Hematopoietic multipotent progenitor cell treated with erythropoietin and hydrocortisone succinate and interleukin-3 and kit ligand, for 15 days (in vitro differentiated cells): ENCODE data around the gene FGFBP2.

Experiments
- DNase-seq: peaks from one replicate; pipeline ENCODE4 v3.0.0-alpha.2; 2015; ENCODE audit warnings: low spot score

FGFBP2 gene

DNA sequence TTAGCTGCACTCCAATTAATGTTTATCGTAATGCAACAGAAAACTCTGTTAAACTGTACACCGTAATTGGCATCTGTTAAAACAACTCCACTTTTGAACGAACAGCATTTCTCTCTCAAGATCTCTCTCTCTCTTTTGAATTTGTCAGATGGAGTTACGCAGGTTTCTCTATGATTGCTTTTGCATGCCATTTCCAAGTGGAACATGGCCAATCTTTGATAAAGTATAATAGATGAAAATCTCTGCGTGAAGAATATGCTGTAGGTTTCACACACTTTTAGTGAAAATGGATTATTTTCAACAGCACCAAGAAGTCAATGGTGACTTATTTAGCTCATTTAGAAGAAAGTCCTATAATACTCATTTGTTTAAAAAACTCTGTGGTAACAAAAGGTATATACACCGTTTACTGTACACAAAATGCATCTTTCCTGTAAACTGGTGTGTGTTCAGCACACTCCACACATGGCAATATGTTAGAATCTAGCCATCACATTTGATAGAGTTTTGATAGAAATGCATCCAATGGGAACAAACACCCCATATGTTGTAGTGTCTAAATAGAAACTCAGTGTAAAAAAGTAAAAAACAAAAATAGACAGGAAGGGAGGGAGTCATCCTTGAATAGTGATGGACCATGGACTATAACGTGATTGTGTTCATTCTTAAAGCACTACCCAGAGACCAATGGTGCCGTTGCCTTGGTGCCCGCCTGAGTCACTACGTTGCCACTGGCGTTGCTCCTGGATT lies 5.8 kb upstream of the FGFBP2 start:
- DNase-seq: no peak

DNA sequence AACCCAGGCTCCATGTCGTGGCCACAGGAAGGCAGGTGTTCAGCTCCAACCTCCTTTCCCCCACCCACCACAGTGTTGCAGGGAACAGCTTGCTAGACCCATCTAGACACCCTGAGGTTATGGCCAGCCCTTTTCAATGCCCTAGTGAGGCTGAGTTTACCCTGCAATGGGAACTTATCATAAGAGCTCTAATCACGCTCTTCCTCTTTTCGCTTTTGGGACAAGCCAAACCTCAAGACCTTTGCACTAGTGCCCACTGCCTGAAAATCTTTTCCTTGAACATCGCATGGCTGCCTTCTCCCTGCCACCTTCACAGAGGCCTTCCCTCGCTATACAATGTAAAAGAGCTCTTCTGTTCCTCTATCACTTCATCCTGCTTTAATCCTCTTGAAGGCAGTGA lies 2.4 kb upstream of the FGFBP2 start:
- no peak for DNase-seq

DNA sequence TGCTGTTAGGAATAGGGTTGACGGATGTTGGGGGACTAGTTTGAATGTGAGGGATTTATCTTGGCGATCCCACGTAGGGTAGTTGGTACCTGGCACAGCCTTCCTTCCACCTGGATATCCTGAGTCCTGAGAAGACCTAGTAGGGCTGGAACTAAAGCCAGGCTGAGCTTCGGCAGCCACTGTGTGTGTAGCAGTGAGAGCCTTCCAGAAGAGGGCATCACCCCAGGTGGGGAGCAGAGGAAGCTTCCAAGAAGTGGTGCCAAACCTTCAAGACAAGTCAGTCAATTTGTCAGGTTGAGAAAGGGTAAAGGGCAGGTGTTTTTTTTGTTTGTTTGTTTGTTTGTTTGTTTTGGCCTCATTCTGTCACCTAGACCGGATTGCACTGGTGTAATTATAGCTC lies 1.2 kb upstream of the FGFBP2 start:
- no peak for DNase-seq

DNA sequence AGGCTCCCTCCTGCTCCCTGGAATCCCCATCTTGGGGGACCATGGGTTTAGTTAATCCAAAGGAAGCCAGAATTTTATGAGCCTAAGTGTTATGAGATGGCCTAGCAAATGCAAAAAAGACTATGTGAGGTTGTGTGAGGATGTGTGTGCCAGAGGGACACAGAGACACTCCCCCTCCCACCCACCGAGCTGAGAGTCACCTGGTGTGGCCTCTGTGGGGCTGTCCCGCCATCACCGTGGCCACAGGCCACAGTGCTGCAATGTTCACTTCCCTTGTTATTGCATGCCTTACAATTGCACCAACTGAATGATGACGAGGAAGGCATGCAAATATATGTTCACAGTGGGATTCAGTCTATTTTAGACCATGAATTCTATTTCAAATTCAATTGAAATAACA lies 601 bp upstream of the FGFBP2 start:
- no peak for DNase-seq

DNA sequence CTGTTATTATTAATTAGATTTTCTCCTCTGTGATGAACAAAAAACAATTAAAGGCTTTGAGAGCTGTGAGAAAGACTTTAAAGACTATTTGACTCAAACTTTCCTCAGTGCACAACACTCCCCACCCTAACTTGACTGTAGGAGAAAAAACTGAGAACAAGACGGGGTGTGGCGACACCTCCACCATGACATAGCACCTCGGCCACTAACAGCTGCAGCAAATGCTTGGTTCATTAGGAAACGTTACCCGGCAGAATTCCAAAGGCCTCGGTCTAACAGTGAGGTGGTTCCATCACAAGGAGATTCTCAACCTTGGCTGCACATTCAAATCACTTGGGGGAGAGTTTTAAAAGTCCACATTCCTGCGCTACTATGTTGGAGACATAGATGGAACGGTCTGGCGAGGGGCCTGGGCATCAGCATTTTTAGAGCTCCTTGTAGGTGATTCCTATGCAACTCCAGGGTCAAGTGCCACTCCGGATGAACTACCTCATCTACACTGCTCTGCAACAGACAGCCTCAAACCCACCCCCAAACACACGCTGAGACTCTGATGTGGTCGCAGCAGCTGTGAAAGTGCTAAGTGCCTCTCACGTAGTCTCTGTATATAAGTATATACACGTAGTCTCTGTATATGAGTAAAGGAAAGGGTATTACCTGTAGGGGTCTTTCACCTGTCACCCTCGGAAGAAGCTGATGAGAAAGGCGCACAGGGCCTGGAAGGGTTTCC lies 1.0 kb downstream of the FGFBP2 start:
- DNase-seq: no peak

DNA sequence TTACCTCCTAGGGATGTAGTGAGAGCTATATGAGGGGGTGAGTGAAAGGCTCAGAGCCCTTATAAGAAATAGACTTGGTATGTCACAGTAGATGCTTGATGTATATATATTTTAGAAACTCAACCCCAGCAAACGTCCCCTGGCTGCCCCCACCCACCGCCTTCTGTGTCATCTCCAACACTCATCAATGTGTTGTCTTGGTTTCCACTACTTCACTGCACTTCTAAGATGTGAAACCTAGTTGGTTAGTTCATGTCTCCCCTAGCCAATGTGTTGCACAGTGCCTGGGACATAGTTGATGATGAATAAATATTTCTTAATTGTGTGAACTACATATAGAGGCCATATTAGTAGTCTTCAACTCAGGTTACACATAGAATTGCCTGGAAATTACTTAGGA lies 4.4 kb downstream of the FGFBP2 start:
- no peak for DNase-seq

DNA sequence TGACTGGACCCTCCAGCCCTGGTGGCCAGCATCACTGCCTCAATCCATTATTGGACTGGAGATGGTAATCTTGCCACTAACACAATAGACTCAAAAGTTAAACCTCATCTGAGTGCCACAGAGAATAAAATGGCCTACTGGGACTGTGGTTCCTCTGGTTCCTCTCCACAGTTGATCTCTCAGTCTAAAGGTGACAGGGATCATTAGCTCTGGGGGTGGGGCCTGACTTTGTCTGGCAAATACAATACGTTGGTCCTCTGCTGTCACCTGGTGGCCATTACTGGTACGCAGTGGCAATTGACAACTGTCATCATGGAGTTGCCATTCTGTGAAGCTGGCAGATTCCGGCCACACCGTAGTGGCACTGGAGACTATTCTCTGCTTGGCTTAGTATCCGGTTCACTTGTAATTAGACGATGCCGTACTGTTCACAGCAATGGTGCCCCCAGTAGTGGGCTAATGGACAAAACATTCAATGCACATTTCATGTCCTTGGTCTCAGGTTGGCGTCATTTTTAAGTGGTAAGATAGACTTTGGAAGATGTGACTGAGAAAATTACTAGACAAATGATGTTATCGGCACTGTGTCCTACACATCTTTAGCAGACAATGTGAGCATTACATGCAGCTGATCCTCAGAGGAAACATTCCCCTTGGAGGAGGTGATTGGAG lies 6.7 kb downstream of the FGFBP2 start:
- DNase-seq: peak; percentile 23

DNA sequence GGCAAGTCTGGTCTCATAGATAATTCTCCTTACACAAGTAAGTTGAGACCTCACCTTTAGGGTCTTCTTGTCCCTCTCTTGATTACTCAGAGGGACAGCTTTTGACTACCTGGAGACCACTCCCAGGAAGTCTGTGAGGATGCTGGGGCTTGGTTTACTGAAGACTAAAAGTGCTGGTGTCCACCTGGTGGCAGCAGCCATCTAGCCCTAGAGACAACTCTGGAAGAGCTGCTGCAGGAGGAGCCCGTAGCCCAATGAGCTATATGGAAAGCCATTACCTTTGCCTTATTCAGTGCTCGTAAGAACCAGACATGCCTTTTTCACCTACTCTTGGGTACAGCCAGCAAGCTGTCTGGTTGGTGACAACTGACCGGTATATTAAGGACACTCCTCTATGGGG lies 7.3 kb downstream of the FGFBP2 start:
- no peak for DNase-seq

DNA sequence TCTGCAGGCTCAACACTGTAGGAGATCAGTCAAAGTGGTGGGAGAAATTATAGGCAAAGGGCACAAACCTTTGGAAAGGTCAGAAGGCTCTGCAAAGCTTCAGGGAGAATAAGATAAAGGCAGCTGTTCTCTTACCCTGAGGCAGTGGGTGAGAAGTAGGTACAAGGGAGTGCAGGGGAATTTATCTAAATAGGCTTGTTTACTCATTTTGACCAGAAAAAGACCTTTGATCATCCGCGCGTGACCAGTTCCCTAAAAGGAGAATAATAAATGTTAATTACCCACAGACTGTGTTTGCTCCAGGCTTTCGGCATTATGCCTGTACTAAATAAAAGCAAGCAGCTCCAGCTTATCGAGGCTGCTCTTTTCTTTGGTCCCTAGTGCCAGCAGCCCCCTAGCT lies 9.3 kb downstream of the FGFBP2 start:
- no peak for DNase-seq

DNA sequence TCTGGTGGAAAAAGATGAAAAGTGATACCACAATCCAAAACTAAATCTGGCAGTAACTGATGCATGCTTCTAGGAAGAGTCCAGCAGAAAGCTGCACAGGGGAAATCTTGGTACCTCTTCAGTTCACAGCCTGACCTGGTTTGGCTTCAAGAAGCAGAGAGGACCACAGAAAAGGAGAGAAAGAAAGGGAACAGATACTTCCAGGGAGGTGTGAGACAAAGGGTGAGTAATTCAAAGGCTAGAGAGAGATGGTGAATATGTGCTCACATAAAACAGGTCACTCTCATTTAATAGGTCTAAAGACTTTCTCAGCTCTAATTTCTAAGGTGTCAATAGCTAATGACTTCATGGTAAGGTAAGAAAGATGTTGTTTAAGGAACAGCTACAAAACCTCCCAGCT lies 11.2 kb downstream of the FGFBP2 start:
- no peak for DNase-seq

DNA sequence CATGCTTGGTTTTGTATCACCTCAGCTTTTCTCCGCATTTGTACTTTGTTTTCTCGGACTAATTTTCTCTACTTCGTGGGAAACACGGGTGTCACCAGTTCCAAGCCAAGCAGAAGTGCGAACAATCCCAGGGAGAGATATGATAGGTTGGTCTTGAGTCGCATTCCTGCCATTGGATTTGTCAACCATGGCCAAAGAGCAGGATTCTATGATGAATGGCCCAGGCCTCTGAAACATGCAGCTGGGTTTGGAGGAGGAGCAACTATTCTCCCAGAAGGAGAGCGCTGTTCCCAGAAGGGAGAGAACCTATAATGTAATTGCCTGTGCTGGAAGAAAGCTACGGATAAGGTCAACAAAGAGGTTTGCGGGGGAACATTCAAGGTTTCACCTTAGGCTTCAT lies 14.1 kb downstream of the FGFBP2 start:
- no peak for DNase-seq

DNA sequence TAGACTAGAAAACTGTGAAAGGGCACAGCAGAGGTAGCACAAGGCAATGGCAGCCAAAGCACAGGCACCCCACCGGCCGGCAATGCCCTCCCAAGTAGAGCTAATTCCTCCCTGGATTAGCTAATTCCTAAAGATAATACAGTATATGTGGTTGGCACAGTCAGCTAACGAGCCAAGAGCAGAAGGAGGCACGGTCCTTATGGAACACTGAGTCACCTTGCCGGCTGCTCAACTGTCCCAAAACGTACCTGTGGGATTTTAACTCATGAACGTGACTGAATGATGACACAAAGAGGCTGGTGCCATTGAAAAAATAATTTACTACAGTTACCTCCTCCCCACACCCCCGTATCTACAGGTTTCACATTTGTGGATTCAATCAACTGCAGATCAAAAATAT lies 15.3 kb downstream of the FGFBP2 start:
- DNase-seq: no peak

DNA sequence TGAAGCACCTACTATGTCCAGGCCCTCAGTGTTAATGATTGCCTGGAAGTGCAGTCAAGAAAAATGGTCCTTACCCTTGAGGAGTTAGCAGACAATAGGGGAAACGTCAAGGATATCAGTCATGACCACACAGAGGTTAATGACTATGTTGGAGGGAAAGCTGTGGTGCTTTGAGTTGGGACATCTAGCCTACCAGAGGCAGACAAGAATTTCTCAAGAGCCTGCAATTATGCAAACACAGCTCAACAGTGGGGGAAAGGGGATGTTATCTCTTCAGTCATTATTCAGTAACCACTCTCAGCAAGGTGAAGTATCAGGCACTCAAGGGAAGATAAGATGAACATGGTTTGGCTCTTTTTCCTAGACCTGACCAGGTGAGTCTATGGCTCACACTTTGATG lies 17.5 kb downstream of the FGFBP2 start:
- DNase-seq: no peak

DNA sequence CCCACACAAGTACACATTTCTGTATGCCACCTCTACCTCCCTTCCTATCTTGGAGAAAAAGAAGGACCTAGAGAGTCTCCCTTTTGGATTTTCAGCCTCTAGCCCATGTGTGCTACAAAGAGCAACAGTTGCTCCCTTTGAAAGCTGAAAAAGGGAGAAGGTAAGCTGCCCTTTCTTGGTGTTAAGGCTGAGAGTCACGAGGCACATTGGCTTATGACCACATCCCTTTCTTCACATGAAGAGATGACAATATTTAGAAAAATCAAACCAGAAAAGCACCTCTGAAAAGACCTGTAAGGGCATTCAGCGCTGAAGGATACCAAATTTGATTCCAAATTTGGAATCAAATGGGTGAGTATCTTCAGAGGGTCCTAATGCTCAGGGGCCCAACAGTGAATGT lies 18.1 kb downstream of the FGFBP2 start:
- no peak for DNase-seq

DNA sequence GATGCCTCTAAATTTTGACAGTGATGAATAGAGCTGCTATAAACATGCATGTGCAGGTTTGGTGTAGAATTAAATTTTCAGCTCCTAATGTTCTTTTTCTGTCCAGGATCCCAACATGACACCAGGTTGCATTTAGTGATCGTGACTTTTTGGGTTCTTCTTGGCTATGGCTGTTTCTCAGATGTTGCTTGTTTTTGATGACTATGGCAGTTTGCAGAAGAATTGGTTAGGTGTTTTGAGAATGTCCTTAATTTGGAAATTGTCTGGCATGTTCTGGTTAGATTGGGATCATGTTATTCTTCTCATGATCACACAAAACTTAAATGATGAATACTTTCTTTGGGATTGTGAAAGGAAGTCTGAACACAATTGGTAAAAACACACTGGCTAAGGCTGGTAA lies 20.7 kb downstream of the FGFBP2 start:
- no peak for DNase-seq

DNA sequence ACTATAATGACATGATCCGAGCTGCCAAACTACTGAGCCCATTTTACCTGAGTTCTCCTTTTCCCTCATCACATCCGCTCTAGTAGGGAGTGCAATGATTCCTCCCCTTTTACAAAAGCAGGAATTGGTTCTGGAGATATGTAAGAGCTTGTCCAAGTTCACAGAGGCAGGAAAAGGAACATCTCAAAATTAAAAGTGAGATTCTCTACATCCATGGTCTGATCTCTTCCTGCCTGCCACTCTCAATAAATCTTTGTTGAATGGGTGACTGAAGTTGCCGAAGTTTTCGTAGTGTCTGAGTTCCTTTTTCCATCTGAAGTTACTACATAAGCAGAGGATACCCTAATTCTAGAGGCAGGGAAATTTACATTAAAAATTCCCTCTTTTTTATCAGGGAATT lies 24.3 kb downstream of the FGFBP2 start, which contains the start of gene FGFBP1:
TSS of gene FGFBP1 (minus strand) at position 101 of the 400 bp plus-strand sequence. CDS start 2,108 bp downstream, outside the sequence.
- DNase-seq: no peak

DNA sequence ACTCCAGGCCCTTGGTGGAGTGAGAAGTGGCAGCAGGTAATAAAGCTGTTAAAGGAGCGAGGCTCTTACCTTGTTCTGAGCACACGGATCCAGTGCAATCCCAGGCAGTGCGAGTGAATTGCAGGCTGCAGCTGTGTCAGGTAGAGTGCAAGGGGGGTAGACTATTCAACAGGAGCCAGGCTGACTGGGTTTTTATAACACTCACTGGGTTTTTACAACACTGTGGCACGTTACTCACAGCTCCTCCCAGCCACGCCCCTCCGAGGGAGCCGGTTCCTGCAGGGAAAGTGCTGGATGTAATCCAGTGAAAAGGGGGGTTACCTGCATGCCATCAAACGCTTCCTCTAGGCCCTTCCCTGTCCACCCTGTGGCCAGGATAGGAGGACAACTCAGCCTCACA lies 24.8 kb downstream of the FGFBP2 start:
- no peak for DNase-seq

DNA sequence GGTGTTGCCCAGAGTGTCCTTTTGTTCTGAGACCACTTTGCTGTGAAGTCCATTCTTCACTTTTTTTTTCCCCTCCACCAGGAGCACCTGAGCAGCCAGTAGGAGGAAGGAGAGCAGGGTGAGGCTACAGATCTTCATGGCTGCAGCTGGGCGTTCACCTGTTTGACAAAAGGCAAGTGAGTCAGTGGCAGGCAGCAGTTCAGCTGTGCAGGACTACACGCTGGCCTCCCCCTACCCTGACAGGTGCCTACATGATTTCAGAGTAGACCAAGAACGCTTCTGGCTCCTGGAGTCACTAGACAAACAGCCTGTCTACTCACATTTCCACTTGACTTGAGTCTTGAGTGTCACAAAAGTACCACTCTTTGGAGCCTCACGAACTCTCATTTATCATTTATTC lies 26.5 kb downstream of the FGFBP2 start:
- DNase-seq: no peak

DNA sequence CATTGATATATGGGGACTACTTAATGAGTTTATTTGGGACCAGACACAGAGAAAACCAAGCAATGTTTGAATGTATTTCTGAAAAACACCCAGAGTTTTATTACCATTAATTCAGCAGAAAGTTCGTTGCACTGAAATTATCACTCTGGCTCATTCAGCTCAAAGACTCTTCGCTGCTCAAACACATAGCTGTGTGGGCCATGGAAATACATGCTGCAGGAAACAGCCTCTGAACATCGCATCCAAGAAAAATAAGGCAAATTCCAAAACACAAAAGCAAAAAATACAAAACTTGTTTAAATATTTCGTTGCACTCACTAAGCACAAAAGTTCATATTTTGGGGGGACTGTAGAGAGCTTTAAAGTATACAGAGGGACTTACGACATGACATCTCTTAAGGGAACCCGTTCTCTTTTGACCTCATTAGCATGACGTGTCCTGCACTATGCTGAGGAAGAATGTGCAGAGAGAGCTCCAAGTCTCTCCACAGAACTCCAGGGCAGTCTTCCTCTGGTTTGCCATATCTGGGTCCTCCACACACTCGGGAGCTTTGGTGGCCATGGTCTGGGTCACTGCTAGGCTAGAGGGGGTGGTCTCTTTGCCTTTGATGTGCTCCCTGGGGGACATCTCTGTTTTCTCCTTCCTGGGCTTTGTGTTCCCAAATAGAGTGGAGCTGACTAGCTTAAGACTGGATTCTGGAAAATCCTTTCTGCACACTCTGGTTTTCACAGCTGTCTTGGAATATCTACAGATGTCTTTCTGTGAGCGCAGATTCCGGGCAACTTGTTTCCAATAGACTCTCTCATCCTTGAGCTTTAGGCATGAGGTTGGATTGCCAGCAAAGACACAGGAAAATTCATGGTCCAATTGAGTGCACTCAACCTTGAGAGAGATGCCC lies 27.2 kb downstream of the FGFBP2 start:
- DNase-seq: no peak

DNA sequence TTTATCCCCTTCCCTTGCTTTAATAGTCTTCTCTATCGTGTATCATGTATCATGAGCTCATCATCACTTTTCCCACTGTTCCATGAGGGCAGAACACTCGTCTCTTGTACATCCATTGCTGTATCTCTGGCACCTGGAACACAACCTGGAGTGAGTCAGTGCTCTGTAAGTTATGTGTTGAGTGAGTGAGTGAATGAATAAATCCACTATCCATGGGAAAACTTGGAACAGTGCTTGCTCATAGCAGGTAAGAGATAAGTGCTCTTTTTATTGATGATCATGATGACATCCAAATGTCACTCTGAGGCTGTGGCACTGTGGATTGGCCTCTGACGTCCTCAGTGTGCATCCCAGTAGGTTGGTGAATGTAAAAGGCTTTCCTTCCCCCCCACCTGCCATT lies 28.7 kb downstream of the FGFBP2 start:
- DNase-seq: no peak

DNA sequence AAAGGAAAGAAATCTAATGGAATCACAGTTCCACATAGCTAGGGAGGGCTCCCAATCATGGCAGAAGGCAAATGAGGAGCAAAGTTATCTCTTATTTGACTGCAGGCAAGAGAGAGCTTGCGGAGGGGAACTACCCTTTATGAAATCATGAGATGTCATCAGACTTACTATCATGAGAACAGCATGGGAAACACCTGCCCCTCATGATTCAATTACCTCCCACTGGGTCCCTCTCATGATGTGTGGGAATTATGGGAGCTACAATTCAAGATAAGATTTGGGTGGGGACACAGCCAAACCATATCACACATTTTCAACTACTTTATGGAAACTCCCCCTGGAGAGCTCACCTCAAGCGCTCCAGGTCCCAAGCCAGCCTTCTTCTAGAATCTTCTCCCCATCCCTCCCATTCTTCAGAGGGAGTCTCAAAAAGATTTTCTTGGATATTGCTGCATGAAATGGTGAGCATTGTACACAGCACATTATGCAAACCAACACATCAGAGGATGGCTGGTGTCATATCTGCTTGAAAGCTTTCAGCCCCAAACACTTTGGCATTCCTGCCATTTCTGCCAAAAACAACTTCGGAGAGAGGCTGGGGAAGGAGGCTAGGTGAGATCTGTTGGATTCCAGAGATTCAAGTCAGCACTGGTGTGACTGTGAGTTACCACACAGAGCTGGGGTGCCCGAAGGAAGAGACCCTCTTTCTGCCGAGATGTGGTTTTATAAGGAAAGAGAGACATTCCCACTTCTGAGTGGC lies 31.3 kb downstream of the FGFBP2 start:
- DNase-seq: no peak
